Testis (tissue), 3 donors: Measurements from ENCODE around the gene MARK1. TPM values are rescaled to one million over a fixed set of nuclear protein-coding genes. Genes with fewer than 3 reads are reported as not detected.
"Not testable (repeated sequence)": the region's sequence is repeated elsewhere in the genome, so short reads cannot be mapped to it uniquely, and the experiment has no call there.

Experiments
- DNase-seq: peaks from one replicate; pipeline ENCODE4 v3.0.0-alpha.2; 2019
- H3K27ac ChIP-seq, 2 donors: fragments of 200-600 bp; sonication (generic); one replicate each; pipeline ENCODE4 v1.5.1; 2019
- H3K27me3 ChIP-seq: fragments of 200-600 bp; sonication (generic); one replicate; pipeline ENCODE4 v1.5.1; 2019
- H3K36me3 ChIP-seq: fragments of 200-600 bp; sonication (generic); one replicate; pipeline ENCODE4 v1.5.1; 2017; ENCODE audit warnings: low read depth; ENCODE audit errors: missing control alignments
- H3K4me1 ChIP-seq: fragments of 200-600 bp; sonication (generic); one replicate; pipeline ENCODE4 v1.5.1; 2019
- H3K4me3 ChIP-seq, 2 donors: fragments of 200-600 bp; sonication (generic); one replicate each; pipeline ENCODE4 v1.5.1; 2017 to 2019
- H3K9me3 ChIP-seq: fragments of 200-600 bp; sonication (generic); one replicate; pipeline ENCODE4 v1.5.1; 2017
- POLR2A ChIP-seq: fragments of 450-650 bp; IDR thresholded peaks from one replicate; pipeline ENCODE4 v1.6.1; 2017; ENCODE audit warnings: antibody characterized with exemption, mild to moderate bottlenecking, moderate library complexity
- WGBS, 2 donors: methylation state at CpG; one replicate each; pipeline ENCODE4 v1.1.5; 2018; 5-methylcytosine and 5-hydroxymethylcytosine counted together
- intact Hi-C: fragments of 100-400 bp; cut with DNase I; formaldehyde crosslinking; loops from one replicate; pipeline ENCODE4 v1.15.1; 2023; ENCODE audit warnings: low total_unique reads
- polyA plus RNA-seq: library from polyadenylated mRNA; stranded (reverse); fragments of 350-450 nt; fragmentation: Illumina TruSeq; extraction: RNeasy Lipid Tissue Mini Kit (QIAGEN cat#74804); gene quantifications from one replicate; pipeline ENCODE4 v1.2.3, GENCODE V29; 2014; ENCODE audit warnings: low read depth, low replicate concordance; ENCODE audit not compliant: insufficient read depth
- total RNA-seq, 2 donors: library from RNA; depleted of rRNA; stranded (reverse); fragments of >200 nt; gene quantifications; one replicate each; pipeline ENCODE4 v1.2.3, GENCODE V29; 2016
- TF ChIP-seq, protein P1 (sequence below), 3 experiments: fragments of 450-650 bp in 2 of 3; fragments of 200-600 bp in 1 of 3; sonication (generic) in 1 of 3; IDR thresholded peaks; one replicate each; pipeline ENCODE4 v1.5.1; 2016 to 2019; ENCODE audit warnings: antibody characterized with exemption in 3 of 3, mild to moderate bottlenecking in 2 of 3, moderate library complexity in 1 of 3

The MARK1 gene
- total and polyA plus RNA-seq, 3 donors from 2014 or later, result 25.5 to 49.6 (median 31.2) TPM

DNA sequence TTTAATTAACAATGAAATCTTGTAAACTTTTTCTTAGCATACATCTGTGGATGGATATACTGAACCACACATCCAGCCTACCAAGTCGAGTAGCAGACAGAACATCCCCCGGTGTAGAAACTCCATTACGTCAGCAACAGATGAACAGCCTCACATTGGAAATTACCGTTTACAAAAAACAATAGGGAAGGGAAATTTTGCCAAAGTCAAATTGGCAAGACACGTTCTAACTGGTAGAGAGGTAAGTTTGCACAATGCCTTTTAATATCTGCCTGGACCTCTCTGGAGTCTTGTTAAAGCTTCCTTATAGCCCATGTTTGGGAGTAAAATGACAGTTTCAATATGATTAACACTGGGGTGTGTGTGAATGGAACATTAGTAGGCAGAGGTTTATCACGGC is 51.4 kb downstream of the MARK1 start:
- no peak overlapping the region for H3K27ac ChIP-seq
- no peaks in the 10 kb centered on the region for H3K27me3 ChIP-seq
- TF ChIP-seq, protein P1, sequence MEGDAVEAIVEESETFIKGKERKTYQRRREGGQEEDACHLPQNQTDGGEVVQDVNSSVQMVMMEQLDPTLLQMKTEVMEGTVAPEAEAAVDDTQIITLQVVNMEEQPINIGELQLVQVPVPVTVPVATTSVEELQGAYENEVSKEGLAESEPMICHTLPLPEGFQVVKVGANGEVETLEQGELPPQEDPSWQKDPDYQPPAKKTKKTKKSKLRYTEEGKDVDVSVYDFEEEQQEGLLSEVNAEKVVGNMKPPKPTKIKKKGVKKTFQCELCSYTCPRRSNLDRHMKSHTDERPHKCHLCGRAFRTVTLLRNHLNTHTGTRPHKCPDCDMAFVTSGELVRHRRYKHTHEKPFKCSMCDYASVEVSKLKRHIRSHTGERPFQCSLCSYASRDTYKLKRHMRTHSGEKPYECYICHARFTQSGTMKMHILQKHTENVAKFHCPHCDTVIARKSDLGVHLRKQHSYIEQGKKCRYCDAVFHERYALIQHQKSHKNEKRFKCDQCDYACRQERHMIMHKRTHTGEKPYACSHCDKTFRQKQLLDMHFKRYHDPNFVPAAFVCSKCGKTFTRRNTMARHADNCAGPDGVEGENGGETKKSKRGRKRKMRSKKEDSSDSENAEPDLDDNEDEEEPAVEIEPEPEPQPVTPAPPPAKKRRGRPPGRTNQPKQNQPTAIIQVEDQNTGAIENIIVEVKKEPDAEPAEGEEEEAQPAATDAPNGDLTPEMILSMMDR (IDR thresholded peaks at IDR 0.05), result no peak
- TF ChIP-seq POLR2A, result no peak
- 84 to 90% methylated on average over 6 of the region's 6 CpGs for whole genome bisulfite sequencing, 2 donors
- intact Hi-C loops, result no loop called here
- DNase-seq, result no peak
- no peaks in the 10 kb centered on the region for H3K4me1 ChIP-seq
- no peaks in the 10 kb centered on the region for H3K9me3 ChIP-seq
- no peaks in the 10 kb centered on the region for H3K36me3 ChIP-seq
- no peak overlapping the region for H3K4me3 ChIP-seq

DNA sequence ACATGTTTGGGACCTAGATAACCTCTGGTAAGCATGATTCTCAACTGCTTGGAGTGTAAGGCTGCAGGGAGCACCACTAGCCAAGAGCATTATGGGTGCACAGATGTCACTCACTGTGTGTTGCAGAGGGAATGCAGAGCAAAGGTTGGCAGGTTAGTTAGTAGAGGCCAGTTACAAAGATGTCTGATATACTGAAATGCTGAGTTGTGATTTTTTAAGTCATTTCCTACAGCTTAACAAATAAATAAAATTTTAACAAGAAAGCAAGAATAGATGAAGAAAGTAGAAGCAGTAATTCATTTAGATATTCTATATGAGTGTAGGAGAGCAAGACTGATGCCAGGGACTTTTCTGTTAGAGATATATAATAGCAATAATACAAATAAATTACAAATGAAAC is 64.8 kb downstream of the MARK1 start:
- intact Hi-C loops, result no loop called here
- no peak overlapping the region for H3K4me3 ChIP-seq
- no peak overlapping the region for H3K27ac ChIP-seq
- no peaks in the 10 kb centered on the region for H3K9me3 ChIP-seq
- no peak for DNase-seq
- no peak for TF ChIP-seq POLR2A
- TF ChIP-seq, protein P1 (IDR thresholded peaks at IDR 0.05), result no peak
- no peaks in the 10 kb centered on the region for H3K27me3 ChIP-seq
- no peaks in the 10 kb centered on the region for H3K4me1 ChIP-seq
- peaks cover 2% of the 10 kb centered on the region for H3K36me3 ChIP-seq

DNA sequence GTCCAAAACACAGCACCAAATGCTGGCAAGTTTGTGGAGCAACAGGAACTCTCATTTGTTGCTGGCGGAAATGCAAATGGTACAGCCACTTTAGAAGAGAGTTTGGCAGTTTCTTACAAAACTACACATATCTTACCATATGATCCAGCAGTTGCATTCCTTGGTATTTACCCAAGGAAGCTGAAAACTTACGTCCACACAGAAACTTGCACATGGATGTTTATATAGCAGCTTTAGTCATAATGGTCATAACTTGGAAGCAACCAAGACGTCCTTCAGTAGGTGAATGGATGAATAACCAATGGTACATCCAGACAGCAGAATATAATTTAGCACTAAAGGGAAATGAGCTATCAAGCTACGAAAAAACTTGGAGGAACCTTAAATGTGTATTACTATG is 66.4 kb downstream of the MARK1 start:
- TF ChIP-seq POLR2A, result no peak
- TF ChIP-seq, protein P1 (IDR thresholded peaks at IDR 0.05), result no peak
- no peak overlapping the region for H3K27ac ChIP-seq
- no peaks in the 10 kb centered on the region for H3K36me3 ChIP-seq
- H3K9me3 ChIP-seq, result no peaks in the 10 kb centered on the region
- H3K27me3 ChIP-seq, result no peaks in the 10 kb centered on the region
- WGBS, 2 donors, result 89 to 95% methylated on average over 4 of the region's 4 CpGs
- DNase-seq, result no peak
- H3K4me3 ChIP-seq, result no peak overlapping the region
- no peaks in the 10 kb centered on the region for H3K4me1 ChIP-seq
- intact Hi-C loops, result no loop called here

DNA sequence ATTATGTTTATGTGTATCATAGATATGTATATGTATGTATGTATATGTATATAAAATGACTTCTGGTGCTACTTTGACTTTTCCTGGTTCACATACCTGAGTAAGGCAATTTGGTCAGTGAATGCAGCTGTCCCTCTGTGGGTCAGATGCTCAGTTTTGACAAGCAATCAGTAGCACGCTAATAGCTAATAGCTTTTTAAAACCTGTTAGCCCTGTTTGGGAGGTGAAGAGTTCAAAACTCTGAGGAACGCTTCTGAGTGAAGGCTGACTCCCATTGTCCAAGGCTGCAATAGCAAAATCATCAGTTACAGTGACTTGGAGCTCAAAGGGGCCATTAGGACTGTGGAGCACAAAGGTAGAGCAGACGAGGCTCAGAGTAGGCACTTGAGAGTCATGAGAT is 67.2 kb downstream of the MARK1 start:
- intact Hi-C loops, result no loop called here
- Histone ChIP-seq H3K27ac (no peak overlapping the region), H3K9me3 (no peaks in the 10 kb centered on the region), H3K4me1 (no peaks in the 10 kb centered on the region), H3K4me3 (no peak overlapping the region), H3K27me3 (no peaks in the 10 kb centered on the region), H3K36me3 (no peaks in the 10 kb centered on the region)
- TF ChIP-seq, protein P1 (IDR thresholded peaks at IDR 0.05), result no peak
- no peak for TF ChIP-seq POLR2A
- 83 to 90% methylated on average over 3 of the region's 3 CpGs for WGBS, 2 donors
- no peak for DNase-seq

DNA sequence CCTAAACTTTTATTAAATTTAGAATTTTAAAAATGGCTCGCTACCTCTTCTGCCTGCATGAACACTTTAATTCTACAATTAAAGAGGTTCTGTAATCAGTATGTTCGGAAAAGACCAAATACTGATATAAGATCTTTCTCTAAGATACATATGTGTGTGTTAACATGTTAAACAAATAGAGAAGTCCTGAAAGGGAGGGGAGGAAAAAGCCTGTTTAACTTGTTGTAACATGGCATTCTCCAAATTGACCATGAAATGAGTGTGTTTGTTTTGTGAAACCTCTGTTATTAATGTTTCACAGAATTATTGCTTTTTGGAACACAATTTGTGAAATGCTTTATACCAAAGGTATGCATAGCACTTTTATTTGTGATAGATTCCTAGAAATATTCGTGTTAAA is 77.0 kb downstream of the MARK1 start:
- no peaks in the 10 kb centered on the region for H3K9me3 ChIP-seq
- TF ChIP-seq, protein P1 (IDR thresholded peaks at IDR 0.05), result no peak
- TF ChIP-seq POLR2A, result no peak
- WGBS, 2 donors, result 95 to 97% methylated on average over 3 of the region's 3 CpGs
- DNase-seq, result no peak
- no peak overlapping the region for H3K4me3 ChIP-seq
- H3K4me1 ChIP-seq, result no peaks in the 10 kb centered on the region
- no peaks in the 10 kb centered on the region for H3K27me3 ChIP-seq
- intact Hi-C loops, result no loop called here
- no peaks in the 10 kb centered on the region for H3K36me3 ChIP-seq
- no peak overlapping the region for H3K27ac ChIP-seq

DNA sequence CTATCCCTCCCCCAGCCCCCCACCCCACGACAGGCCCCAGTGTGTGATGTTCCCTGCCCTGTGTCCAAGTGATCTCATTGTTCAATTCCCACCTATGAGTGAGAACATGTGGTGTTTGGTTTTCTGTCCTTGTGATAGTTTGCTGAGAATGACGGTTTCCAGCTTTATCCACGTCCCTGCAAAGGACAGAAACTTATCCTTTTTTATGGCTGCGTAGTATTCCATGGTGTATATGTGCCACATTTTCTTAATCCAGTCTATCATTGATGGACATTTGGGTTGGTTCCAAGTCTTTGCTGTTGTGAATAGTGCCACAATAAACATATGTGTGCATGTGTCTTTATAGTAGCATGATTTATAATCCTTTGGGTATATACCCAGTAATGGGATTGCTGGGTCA is 77.7 kb downstream of the MARK1 start:
- H3K27ac ChIP-seq, H3K9me3 ChIP-seq, H3K4me1 ChIP-seq, H3K4me3 ChIP-seq, H3K36me3 ChIP-seq, H3K27me3 ChIP-seq, DNase-seq, intact Hi-C loops: not testable (repeated sequence)
- 93 to 97% methylated on average over 4 of the region's 4 CpGs for WGBS, 2 donors

DNA sequence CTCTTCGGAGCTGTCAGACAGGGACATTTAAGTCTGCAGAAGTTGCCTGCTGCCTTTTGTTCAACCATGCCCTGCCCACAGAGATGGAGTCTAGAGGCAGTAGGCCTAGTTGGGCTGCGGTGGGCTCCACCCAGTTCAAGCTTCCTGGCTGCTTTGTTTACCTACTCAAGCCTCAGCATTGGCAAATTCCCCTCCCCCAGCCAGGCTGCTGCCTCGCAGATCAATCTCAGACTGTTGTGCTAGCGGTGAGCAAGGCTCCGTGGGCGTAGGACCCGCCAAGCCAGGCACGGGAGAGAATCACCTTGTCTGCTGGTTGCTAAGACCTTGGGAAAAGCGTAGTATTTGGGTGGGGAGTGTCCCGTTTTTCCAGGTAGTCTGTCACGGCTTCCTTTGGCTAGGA is 83.2 kb downstream of the MARK1 start:
- H3K27me3 ChIP-seq, H3K36me3 ChIP-seq, intact Hi-C loops, H3K4me1 ChIP-seq, DNase-seq, H3K27ac ChIP-seq, H3K4me3 ChIP-seq, H3K9me3 ChIP-seq: not testable (repeated sequence)
- 82 to 84% methylated on average over 11 of the region's 11 CpGs for WGBS, 2 donors
